Common myeloid progenitor, CD34-positive (primary cell): ENCODE results near the gene CELA3B.
"Not testable (repeated sequence)": the region's sequence is repeated elsewhere in the genome, so short reads cannot be mapped to it uniquely, and the experiment has no call there.

Experiments
- CTCF ChIA-PET: fragments of 350-600 bp; sonication (Branson Sonifier 250); formaldehyde crosslinking; loops from one replicate; lab custom pipeline; 2021; ENCODE audit warnings: antibody characterized with exemption; lab: Charles Lee
- POLR2A ChIA-PET: fragments of 350-600 bp; sonication (Branson Sonifier 250); formaldehyde crosslinking; loops from one replicate; lab custom pipeline; 2021; ENCODE audit warnings: antibody characterized with exemption; lab: Charles Lee
- DNase-seq, 3 donors: peaks; one replicate each; pipeline versions ENCODE4 v3.0.0 to v3.0.0-alpha.2; 2013
- H3K27ac ChIP-seq, 2 experiments: 1 replicate in 1 of 2; 2 replicates in 1 of 2; pipeline ENCODE4 v1.7.0; 2013; ENCODE audit warnings: inconsistent platforms in 2 of 2, low read length in 2 of 2, mild to moderate bottlenecking in 2 of 2, low read depth in 1 of 2, moderate library complexity in 1 of 2; ENCODE audit not compliant: severe bottlenecking in 2 of 2, insufficient read depth in 1 of 2, poor library complexity in 1 of 2
- H3K27me3 ChIP-seq, 5 experiments: replicated peaks in 2 of 5; 1 replicate in 3 of 5; 2 replicates in 2 of 5; pipeline versions ENCODE4 v1.6.1 to v1.7.0; 2013; ENCODE audit warnings: low read length in 4 of 5, mild to moderate bottlenecking in 2 of 5, moderate library complexity in 2 of 5, inconsistent platforms in 1 of 5; ENCODE audit not compliant: insufficient read depth in 5 of 5, control insufficient read depth in 4 of 5
- H3K36me3 ChIP-seq, 4 experiments: 1 replicate in 2 of 4; 2 replicates in 2 of 4; pipeline versions ENCODE4 v1.6.1 to v1.7.0; 2013; ENCODE audit warnings: low read length in 3 of 4, control low read depth in 1 of 4, mild to moderate bottlenecking in 1 of 4; ENCODE audit not compliant: control insufficient read depth in 4 of 4, insufficient read depth in 4 of 4
- H3K4me1 ChIP-seq, 4 experiments: 1 replicate in 3 of 4; 2 replicates in 1 of 4; pipeline versions ENCODE4 v1.6.1 to v1.7.1; 2013; ENCODE audit warnings: low read length in 3 of 4, mild to moderate bottlenecking in 3 of 4, control low read depth in 1 of 4, inconsistent platforms in 1 of 4, moderate library complexity in 1 of 4; ENCODE audit not compliant: control insufficient read depth in 4 of 4, insufficient read depth in 4 of 4; ENCODE audit errors: control extremely low read depth in 1 of 4
- H3K4me3 ChIP-seq, 7 experiments: 1 replicate in 4 of 7; 2 replicates in 3 of 7; pipeline versions ENCODE4 v1.5.1 to v1.7.0; 2013; ENCODE audit warnings: mild to moderate bottlenecking in 7 of 7, low read length in 6 of 7, moderate library complexity in 6 of 7, inconsistent platforms in 2 of 7, low read depth in 2 of 7, control low read depth in 1 of 7; ENCODE audit not compliant: insufficient read depth in 4 of 7, control insufficient read depth in 1 of 7; ENCODE audit errors: extremely low read depth in 1 of 7
- H3K9me3 ChIP-seq, 5 experiments: 1 replicate in 4 of 5; 2 replicates in 1 of 5; pipeline versions ENCODE4 v1.6.1 to v1.7.1; 2013; ENCODE audit warnings: low read length in 4 of 5, mild to moderate bottlenecking in 2 of 5, inconsistent platforms in 1 of 5, low read depth in 1 of 5, moderate library complexity in 1 of 5; ENCODE audit not compliant: control insufficient read depth in 4 of 5, insufficient read depth in 2 of 5; ENCODE audit errors: control extremely low read depth in 1 of 5
- WGBS: methylation state at CpG from one replicate; pipeline ENCODE4 v1.1.5; 2013; ENCODE audit not compliant: insufficient coverage; 5-methylcytosine and 5-hydroxymethylcytosine counted together

Gene CELA3B

GRCh38 chr1:21967216-21967615 is 9.6 kb upstream of the CELA3B start:
- CTCF ChIA-PET: interaction anchor here (0.7 to 1.0 kb wide), 2 partner anchors 152 to 239 kb away, joined by 3 read pairs; no protein-coding TSS in a partner anchor
- POLR2A ChIA-PET, H3K27ac ChIP-seq: not testable (repeated sequence)

GRCh38 chr1:21969066-21969465 is 7.8 kb upstream of the CELA3B start:
- H3K4me3 ChIP-seq, H3K27ac ChIP-seq, POLR2A ChIA-PET, H3K27me3 ChIP-seq, H3K9me3 ChIP-seq, H3K4me1 ChIP-seq, H3K36me3 ChIP-seq, CTCF ChIA-PET, DNase-seq: not testable (repeated sequence)
- 72% methylated on average over 4 of the region's 5 CpGs for WGBS

More at GRCh38 chr1:21967216-21967615, 9.6 kb upstream of the CELA3B start:
- H3K4me3 ChIP-seq, H3K36me3 ChIP-seq, H3K27me3 ChIP-seq, H3K9me3 ChIP-seq, DNase-seq, H3K4me1 ChIP-seq: not testable (repeated sequence)
- whole genome bisulfite sequencing: 96% methylated on average over 4 of the region's 6 CpGs

GRCh38 chr1:21970523-21970922 is 6.3 kb upstream of the CELA3B start:
- WGBS: no CpG with 5 or more reads among the region's 4 CpGs
- CTCF ChIA-PET, H3K27ac ChIP-seq, H3K36me3 ChIP-seq, DNase-seq, POLR2A ChIA-PET, H3K9me3 ChIP-seq, H3K4me3 ChIP-seq, H3K27me3 ChIP-seq, H3K4me1 ChIP-seq: not testable (repeated sequence)

GRCh38 chr1:21972973-21973441 is 3.8 kb upstream of the CELA3B start:
- DNase-seq, H3K27ac ChIP-seq, H3K9me3 ChIP-seq, H3K4me1 ChIP-seq, H3K36me3 ChIP-seq, POLR2A ChIA-PET, H3K4me3 ChIP-seq, H3K27me3 ChIP-seq: not testable (repeated sequence)
- CTCF ChIA-PET: interaction anchor here (0.8 to 1.2 kb wide), 2 partner anchors 9 to 19 kb away, joined by 3 read pairs; no protein-coding TSS in a partner anchor
- WGBS: 40% methylated on average over 1 of the region's 2 CpGs

GRCh38 chr1:21973948-21974347 is 2.9 kb upstream of the CELA3B start:
- WGBS: 100% methylated on average over 2 of the region's 8 CpGs
- H3K27ac ChIP-seq, H3K36me3 ChIP-seq, POLR2A ChIA-PET, H3K9me3 ChIP-seq, H3K4me1 ChIP-seq, H3K4me3 ChIP-seq, DNase-seq, CTCF ChIA-PET, H3K27me3 ChIP-seq: not testable (repeated sequence)

- H3K27ac ChIP-seq, H3K4me3 ChIP-seq, POLR2A ChIA-PET, H3K4me1 ChIP-seq, H3K9me3 ChIP-seq, H3K36me3 ChIP-seq, H3K27me3 ChIP-seq, DNase-seq, CTCF ChIA-PET: not testable (repeated sequence)
- 80% methylated on average over 1 of the region's 6 CpGs for WGBS
Measured at GRCh38 chr1:21974699-21975098, 2.1 kb upstream of the CELA3B start.

GRCh38 chr1:21975296-21975695 is 1.5 kb upstream of the CELA3B start:
- DNase-seq, POLR2A ChIA-PET, H3K27me3 ChIP-seq, H3K9me3 ChIP-seq, CTCF ChIA-PET, H3K27ac ChIP-seq, H3K36me3 ChIP-seq, H3K4me3 ChIP-seq, H3K4me1 ChIP-seq: not testable (repeated sequence)
- WGBS: 98% methylated on average over 4 of the region's 9 CpGs
